ENCODE results near the gene JMJD6. TPM values are rescaled to one million over a fixed set of nuclear protein-coding genes. Genes with fewer than 3 reads are reported as not detected.

Gene JMJD6
- total and polyA plus RNA-seq, 8 donors = 9.3 to 47.3 (median 23.0) TPM

DNA sequence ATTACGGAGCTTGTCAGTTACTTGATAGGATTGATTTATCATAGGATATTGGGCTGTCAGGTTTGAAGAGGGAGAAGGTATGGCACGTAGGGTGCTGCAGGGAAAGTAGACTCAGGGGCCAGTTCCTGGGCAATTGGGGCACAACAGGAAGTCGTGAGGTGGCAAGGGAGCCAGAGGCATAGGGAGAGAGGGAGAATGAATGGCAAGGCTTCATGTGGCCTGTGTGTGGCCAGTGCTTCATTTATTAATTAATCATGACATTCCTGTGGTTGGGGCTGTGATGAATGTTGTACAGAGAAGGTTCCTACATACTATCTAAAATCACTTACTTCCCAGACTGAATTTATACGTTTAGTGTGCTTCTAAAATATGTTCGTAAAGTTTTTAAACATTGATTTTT, 30.9 kb upstream of the JMJD6 start:
- Histone ChIP-seq H3K4me1 (no peaks in the 10 kb centered on the region), H3K27ac (no peak overlapping the region), H3K9me3 (no peaks in the 10 kb centered on the region), H3K27me3 (no peaks in the 10 kb centered on the region), H3K4me3 (no peak overlapping the region), H3K36me3 (peaks cover 26 to 90% (median 70%) of the 10 kb centered on the region in 4 donors)
- intact Hi-C loops (cut with DNase I; ENCODE audit: low total_unique reads) = no loop called here
- TF ChIP-seq POLR2AphosphoS5 (IDR thresholded peaks at IDR 0.05) = no peak
- no peak for TF ChIP-seq POLR2A (IDR thresholded peaks at IDR 0.05)
- no peak for TF ChIP-seq EP300 (IDR thresholded peaks at IDR 0.05)
- TF ChIP-seq, protein P1, sequence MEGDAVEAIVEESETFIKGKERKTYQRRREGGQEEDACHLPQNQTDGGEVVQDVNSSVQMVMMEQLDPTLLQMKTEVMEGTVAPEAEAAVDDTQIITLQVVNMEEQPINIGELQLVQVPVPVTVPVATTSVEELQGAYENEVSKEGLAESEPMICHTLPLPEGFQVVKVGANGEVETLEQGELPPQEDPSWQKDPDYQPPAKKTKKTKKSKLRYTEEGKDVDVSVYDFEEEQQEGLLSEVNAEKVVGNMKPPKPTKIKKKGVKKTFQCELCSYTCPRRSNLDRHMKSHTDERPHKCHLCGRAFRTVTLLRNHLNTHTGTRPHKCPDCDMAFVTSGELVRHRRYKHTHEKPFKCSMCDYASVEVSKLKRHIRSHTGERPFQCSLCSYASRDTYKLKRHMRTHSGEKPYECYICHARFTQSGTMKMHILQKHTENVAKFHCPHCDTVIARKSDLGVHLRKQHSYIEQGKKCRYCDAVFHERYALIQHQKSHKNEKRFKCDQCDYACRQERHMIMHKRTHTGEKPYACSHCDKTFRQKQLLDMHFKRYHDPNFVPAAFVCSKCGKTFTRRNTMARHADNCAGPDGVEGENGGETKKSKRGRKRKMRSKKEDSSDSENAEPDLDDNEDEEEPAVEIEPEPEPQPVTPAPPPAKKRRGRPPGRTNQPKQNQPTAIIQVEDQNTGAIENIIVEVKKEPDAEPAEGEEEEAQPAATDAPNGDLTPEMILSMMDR (IDR thresholded peaks at IDR 0.05) = no peak
- DNase-seq = no peak
- WGBS, 5 donors = 89 to 97% (median 96%) methylated on average over 5 of the region's 5 CpGs

DNA sequence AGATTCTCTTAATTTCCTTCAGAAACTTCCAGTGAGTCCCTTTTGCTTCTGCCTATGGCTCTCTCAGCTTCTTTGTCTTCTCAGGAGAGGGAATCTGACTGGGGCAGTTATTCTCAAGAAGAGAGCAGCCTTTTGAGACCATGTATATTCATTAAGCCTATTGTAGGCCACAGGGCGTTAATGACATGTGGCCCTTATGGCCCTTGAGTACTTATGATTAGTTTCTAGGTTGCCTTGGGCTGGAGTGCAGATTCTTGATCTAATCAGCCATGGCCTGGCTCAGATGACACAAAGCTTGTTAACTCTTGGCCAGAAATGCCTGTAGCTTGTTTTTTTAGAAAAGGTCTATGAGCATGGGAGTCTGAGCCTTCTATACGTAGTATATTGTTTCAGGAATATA, 28.9 kb upstream of the JMJD6 start:
- H3K36me3 ChIP-seq = peaks cover 26 to 77% (median 63%) of the 10 kb centered on the region in 4 donors
- 94 to 99% (median 97%) methylated on average over 2 of the region's 2 CpGs for WGBS, 5 donors
- no peaks in the 10 kb centered on the region for H3K27me3 ChIP-seq
- DNase-seq = no peak
- H3K9me3 ChIP-seq = no peaks in the 10 kb centered on the region
- H3K4me3 ChIP-seq = no peak overlapping the region
- no peaks in the 10 kb centered on the region for H3K4me1 ChIP-seq
- TF ChIP-seq, protein P1 (IDR thresholded peaks at IDR 0.05) = no peak
- TF ChIP-seq EP300 (IDR thresholded peaks at IDR 0.05) (no peak), POLR2AphosphoS5 (IDR thresholded peaks at IDR 0.05) (no peak), POLR2A (IDR thresholded peaks at IDR 0.05) (no peak)
- intact Hi-C loops (cut with DNase I; ENCODE audit: low total_unique reads) = no loop called here
- H3K27ac ChIP-seq = no peak overlapping the region

DNA sequence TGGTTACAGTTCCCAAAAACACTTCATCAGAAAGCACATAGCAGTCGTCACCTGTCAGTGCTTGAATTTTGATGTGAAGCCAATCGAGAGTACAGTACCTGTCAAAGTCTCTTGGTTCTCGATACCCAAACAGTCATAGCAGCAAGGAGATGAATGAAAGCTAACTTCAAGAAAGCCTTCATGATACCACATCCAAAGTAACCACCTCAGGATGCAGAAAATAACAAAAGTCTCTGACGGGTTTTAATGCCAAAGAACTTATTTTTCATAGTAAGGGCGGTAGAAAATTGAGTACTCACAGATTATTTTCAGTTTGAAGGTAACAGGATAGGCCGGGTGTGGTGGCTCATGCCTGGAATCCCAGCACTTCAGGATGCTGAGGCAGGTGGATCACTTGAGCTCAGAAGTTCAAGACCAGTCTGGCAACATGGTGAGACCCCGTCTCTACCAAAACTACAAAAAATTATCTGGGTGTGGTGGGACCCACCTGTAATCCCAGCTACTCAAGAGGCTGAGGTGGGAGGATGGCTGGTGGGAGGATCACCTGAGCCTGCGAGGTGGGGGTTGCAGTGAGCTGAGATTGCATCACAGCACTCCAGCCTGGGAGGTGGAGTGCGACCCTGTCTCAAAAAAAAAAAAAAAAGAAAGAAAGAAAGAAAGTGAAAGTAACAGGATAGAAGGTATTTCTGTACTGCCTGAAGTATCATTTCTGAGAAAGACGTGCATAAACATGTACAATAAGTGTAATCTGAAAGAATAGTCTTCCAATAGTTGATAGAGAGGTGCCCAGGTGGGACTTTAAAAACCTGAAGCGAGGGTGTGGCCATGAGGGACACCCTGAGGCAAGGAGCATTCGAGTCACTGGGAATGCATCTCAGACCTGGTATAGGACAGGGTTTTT, 26.9 kb upstream of the JMJD6 start:
- H3K4me1 ChIP-seq = no peaks in the 10 kb centered on the region
- no peak for DNase-seq
- 82 to 89% (median 88%) methylated on average over 12 of the region's 12 CpGs for WGBS, 5 donors

DNA sequence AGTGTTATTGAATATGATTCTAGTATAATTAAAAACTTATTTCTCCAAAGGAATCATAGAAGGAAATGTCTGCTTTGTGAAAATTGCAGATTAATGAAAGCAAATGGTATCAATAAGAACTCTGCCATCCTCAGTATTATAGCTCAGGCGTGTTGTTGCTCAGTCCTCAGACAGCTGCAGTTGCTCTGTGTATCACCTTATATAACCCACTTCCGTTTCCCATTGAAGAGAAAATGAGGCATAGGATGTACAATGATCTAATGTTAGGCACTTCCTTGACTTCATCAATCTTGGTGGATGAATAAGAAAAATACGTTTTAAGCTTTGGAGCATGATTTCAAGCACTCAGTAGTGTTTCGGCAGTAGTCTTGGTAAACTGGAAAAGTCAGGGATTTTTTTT, 25.6 kb upstream of the JMJD6 start:
- H3K36me3 ChIP-seq = peaks cover 27 to 72% (median 63%) of the 10 kb centered on the region in 4 donors
- H3K27me3 ChIP-seq = no peaks in the 10 kb centered on the region
- no peak overlapping the region for H3K4me3 ChIP-seq
- H3K4me1 ChIP-seq = peaks cover 0 to 4% (median 0%) of the 10 kb centered on the region in 4 donors
- H3K9me3 ChIP-seq = no peaks in the 10 kb centered on the region
- intact Hi-C loops (cut with DNase I; ENCODE audit: low total_unique reads) = no loop called here
- 84 to 90% (median 85%) methylated on average over 4 of the region's 4 CpGs for WGBS, 5 donors
- no peak for DNase-seq
- H3K27ac ChIP-seq = no peak overlapping the region
- TF ChIP-seq, protein P1 (IDR thresholded peaks at IDR 0.05) = no peak
- TF ChIP-seq EP300 (IDR thresholded peaks at IDR 0.05) (no peak), POLR2AphosphoS5 (IDR thresholded peaks at IDR 0.05) (no peak), POLR2A (IDR thresholded peaks at IDR 0.05) (no peak)

More for the DNA sequence above, 26.9 kb upstream of the JMJD6 start:
- intact Hi-C loops (cut with DNase I; ENCODE audit: low total_unique reads) = no loop called here
- Histone ChIP-seq H3K4me3 (no peak overlapping the region), H3K9me3 (no peaks in the 10 kb centered on the region), H3K27me3 (no peaks in the 10 kb centered on the region), H3K27ac (peak overlapping the region in 1 of 5 donors; percentile 52), H3K36me3 (peaks cover 30 to 72% (median 66%) of the 10 kb centered on the region in 4 donors)
- TF ChIP-seq POLR2AphosphoS5 (IDR thresholded peaks at IDR 0.05) (no peak), POLR2A (IDR thresholded peaks at IDR 0.05) (no peak), EP300 (IDR thresholded peaks at IDR 0.05) (no peak)
- TF ChIP-seq, protein P1 (IDR thresholded peaks at IDR 0.05) = no peak
